GM19372 (cell line): ENCODE data around the gene OR4E2.
"Not testable (repeated sequence)": the region's sequence is repeated elsewhere in the genome, so short reads cannot be mapped to it uniquely, and the experiment has no call there.

Experiments used
- ATAC-seq: cut with Tn5 transposase; IDR thresholded peaks from one replicate; pipeline ENCODE4 v1.9.1; 2021; ENCODE audit warnings: mild to moderate bottlenecking, low read depth, moderate library complexity; ENCODE audit not compliant: unreplicated experiment

OR4E2 gene

DNA sequence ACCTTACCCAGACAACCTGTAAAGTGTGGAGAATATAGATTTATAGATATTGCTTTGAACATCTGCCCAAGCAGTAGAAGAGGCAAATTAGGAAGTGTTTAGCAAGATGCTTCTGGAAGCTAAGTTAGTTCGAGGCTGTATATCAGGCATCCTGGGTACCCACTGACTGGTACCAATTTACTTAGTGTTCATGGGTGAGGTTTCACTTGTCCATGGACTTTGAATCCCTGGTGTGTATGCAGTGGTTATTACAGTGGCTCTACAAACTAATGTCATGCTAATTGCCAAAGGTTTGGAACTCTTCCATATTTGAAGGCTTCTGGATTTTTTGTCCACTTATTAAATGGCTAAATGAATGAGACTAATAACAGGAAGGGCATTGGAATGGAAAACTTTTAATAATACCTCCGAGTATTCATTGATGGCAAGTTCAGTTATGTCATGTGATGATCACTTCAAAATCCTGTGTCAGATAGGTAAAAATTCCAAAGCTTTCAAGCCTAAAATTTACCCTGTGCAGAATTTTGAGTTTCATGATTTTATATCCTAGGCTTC lies at the start of gene OR4E2:
Gene OR4E2, plus strand, starts transcription at position 505 of the 555 bp plus-strand sequence. CDS start 11,248 bp downstream, outside the sequence.
- ATAC-seq: no peak

GRCh38 chr14:21612324-21612723 lies 41.3 kb upstream of the OR4E2 start:
- no peak for ATAC-seq

DNA sequence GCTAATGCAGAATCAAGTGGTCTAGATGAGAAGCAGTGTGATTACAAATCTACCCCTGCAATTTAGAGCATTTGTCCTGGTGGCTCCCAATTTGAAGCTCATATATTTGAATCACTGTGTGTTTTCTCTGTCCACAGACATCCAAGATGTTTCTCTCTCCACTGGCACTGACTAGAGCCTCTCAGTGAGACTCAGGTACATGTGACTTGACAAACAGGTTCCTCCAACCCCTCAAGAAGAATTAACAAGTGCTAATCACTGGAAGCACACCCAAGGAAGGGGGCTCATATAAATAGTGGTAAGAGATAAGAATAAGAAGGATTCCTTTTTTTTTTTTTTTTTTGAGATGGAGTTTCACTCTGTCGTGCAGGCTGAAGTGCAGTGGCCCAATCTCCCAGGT lies 39.4 kb upstream of the OR4E2 start:
- ATAC-seq: no peak

GRCh38 chr14:21617614-21618013 lies 36.0 kb upstream of the OR4E2 start:
- no peak for ATAC-seq

GRCh38 chr14:21626491-21627230 lies 27.0 kb upstream of the OR4E2 start:
- no peak for ATAC-seq

GRCh38 chr14:21630503-21630902 lies 23.1 kb upstream of the OR4E2 start:
- ATAC-seq: not testable (repeated sequence)

DNA sequence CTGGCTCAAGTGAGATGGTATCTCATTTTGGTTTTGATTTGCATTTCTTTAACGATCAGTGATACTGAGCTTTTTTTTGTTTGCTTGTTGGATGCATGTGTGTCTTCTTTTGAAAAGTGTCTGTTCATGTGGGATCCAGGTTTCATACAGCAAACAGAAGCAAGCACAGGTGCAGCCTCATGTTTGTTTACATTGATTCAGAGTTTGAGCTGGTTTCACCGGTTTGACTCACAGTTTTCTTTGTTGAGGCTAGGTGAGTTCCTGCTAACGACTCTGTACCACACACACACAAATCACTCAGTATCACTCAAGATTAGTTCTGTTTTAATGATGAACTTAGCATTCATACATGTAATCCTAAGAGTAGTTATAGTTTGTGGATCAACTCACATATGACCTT lies 22.6 kb upstream of the OR4E2 start:
- ATAC-seq: no peak

- no peak for ATAC-seq
Measured at GRCh38 chr14:21634840-21635239, 18.8 kb upstream of the OR4E2 start, which contains the start of gene OR10G2. Gene OR10G2, minus strand, starts transcription at chr14:21634940. Its CDS starts 98 bp downstream, at chr14:21634842.

GRCh38 chr14:21642683-21643082 lies 11.0 kb upstream of the OR4E2 start:
- no peak for ATAC-seq

GRCh38 chr14:21643407-21643806 lies 10.2 kb upstream of the OR4E2 start:
- ATAC-seq: no peak

- no peak for ATAC-seq
Measured at GRCh38 chr14:21647380-21647779, 6.3 kb upstream of the OR4E2 start.

DNA sequence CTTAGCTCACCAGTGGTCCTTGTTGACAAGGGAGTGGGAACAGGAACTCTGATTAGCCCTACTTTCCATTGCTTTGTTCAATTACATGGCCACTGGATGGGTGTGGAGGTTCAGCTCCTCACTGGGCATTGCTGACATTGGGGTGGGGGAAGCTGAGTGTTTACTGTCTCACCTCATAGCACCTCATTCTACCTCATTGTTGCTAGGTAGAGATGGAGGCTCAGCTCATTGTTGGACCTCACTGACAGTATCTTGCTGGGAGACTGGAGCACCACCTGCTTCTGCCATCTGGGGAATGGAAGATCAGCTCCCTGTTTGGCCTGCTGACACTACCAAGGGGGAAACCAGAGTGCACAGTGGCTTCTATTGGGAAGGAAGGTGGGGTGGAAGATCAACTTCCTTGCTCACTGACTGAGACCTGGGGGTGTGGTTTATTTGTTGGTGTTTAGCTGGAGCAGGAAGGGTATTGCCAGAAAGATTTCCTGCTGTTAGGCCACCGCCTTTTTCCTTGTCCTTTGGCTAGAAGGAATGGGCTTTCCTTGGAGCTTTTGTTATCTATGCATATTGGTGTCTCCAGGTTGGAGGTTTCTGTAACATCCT lies 1.3 kb upstream of the OR4E2 start:
- ATAC-seq: no peak

DNA sequence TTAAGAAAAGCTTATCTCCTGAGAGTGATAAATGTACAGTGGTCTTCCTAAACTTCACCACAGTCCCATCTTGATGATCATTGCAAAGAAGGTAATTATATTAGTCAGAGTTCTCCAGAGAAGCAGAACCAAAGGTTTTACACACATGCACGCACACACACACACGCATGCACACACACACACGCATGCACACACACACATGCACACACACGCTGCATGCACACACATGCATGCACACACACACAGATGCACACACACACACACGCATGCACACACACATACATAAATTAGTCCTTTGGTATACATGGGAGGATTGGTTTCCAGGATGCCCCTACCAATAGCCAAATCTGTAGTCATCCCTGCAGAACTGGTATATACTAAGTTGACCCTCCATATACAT lies 580 bp downstream of the OR4E2 start:
- ATAC-seq: no peak

DNA sequence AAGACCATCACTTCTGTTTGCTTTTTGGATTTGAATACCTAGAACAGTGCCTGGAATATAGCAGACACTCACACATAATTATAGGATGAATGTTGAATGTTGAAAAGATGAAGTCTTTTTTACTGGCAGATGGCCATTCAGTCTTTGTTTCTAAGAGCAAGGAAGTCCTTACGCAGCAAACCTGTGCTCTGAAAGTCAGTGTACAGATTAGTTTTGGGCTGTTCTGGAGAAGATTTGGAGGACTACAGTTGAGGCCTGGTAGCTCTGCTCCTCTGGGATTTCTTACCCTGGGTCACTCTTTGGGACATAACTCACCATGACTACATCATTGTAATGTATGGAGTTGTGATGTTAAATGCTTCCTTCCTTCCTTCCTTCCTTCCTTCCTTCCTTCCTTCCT lies 3.3 kb downstream of the OR4E2 start:
- ATAC-seq: no peak

- no peak for ATAC-seq
Measured at GRCh38 chr14:21668377-21668776, 14.7 kb downstream of the OR4E2 start.

- ATAC-seq: no peak
Measured at GRCh38 chr14:21669284-21669683, 15.6 kb downstream of the OR4E2 start.

DNA sequence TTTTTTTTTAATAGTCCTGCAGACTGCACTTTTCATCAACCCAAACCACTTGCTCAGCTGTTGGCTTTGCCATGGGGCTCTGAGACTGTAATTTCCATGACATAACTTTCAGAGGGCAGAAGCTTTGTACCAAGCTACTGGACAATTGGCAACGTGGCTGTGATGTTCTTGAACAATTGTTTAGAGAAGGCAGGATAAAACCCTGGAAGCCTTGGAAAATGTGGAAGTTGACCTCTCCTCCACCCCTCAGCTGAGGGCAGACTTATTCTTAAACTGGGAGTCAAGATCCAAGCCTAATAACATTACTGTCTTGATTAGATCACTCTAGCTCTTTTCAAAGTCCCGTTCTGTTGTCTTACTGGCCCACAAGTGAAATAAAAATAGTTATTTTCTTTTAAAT lies 17.7 kb downstream of the OR4E2 start:
- ATAC-seq: no peak

DNA sequence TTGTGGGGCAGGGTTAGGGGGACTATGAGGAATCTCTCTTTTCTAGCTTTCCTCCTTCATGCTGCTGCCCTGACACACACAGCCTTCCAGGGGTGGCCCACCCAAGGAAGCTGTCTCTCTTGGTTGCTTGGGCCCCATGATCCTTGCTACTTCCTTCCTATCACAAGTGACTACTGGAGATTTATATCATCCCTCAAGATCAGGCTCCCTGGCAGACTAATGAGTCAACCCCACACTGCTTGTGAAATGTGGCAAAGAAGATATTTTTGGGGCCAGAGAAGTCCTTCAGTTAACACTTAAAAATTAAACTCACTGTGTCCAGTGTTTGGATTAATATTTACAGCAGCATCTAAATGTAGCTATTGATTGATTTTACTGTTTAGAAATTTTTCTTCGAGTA lies 18.5 kb downstream of the OR4E2 start:
- no peak for ATAC-seq

DNA sequence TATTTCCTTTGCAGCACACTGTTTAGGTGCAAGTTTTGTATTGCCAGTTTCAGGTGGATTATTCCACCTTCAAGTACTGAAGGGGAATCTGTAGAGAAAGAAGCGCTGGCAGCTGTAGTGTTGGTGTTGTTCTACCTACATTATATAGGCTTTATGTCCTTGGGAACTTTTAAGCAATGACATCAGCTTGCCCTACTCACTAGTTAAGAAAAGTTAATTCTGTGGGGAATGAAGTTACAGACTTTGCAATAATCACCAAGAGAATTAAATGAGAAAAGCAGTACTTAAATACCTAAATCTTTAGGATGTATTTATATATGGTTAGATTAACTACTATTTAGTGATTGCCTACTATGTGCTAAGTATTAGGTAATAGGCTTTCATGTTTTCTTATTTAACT lies 20.1 kb downstream of the OR4E2 start, which contains the start of gene OR4E1:
Gene OR4E1, minus strand, starts transcription at position 101 of the 400 bp plus-strand sequence. CDS start 2,883 bp downstream, outside the sequence.
- ATAC-seq: no peak

- no peak for ATAC-seq
Measured at GRCh38 chr14:21675566-21675965, 21.9 kb downstream of the OR4E2 start.

DNA sequence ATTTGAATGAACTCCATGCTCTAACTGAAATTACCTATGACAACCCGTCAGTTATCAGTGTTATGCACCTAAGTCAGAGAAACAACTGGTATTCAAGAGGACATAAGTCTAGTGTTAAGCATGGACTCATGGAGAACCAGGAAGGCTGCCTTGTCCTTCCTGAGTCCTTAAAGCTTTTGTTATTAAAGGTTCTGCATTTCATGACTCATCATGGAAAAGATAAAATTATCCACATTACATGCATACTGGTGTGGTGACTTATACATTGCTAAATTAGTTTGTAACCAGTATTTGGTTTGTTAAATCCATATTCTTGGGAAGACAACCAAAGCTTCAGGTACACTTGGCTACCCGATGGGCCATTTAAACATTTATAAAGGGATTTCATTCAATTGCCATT lies 26.4 kb downstream of the OR4E2 start:
- no peak for ATAC-seq

GRCh38 chr14:21686468-21686867 lies 32.8 kb downstream of the OR4E2 start:
- no peak for ATAC-seq
